Fibroblast of lung (primary cell): ENCODE data around the gene ZNF219.

ENCODE experiments used
- EZH2 ChIP-seq: IDR thresholded peaks from 2 replicates; pipeline ENCODE4 v1.5.1; 2012; ENCODE audit warnings: low read length, control low read depth, mild to moderate bottlenecking; ENCODE audit errors: missing control alignments
- TF ChIP-seq, protein P1 (sequence below), 2 donors: IDR thresholded peaks in 1 of 2; conservative IDR thresholded peaks in 1 of 2; 1 replicate in 1 of 2; 2 replicates in 1 of 2; pipeline ENCODE4 v1.5.1; 2011 to 2012; ENCODE audit warnings: low read length in 2 of 2, control low read depth in 1 of 2, inconsistent platforms in 1 of 2, low read depth in 1 of 2, mild to moderate bottlenecking in 1 of 2

DNA sequence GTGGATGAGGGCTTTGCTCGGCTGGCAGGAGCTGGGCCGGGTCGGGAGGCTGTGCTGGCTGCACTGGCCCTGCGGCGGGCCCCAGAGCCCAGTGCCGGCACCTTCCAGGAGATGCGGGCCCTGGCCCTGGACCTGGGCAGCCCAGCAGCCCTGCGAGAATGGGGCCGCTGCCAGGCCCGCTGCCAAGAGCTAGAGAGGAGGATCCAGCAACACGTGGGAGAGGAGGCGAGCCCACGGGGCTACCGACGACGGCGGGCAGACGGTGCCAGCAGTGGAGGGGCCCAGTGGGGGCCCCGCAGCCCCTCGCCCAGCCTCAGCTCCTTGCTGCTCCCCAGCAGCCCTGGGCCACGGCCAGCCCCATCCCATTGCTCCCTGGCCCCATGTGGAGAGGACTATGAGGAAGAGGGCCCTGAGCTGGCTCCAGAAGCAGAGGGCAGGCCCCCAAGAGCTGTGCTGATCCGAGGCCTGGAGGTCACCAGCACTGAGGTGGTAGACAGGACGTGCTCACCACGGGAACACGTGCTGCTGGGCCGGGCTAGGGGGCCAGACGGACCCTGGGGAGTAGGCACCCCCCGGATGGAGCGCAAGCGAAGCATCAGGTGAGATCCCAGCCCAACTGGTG, 16.8 kb downstream of the ZNF219 start:
- TF ChIP-seq, protein P1, sequence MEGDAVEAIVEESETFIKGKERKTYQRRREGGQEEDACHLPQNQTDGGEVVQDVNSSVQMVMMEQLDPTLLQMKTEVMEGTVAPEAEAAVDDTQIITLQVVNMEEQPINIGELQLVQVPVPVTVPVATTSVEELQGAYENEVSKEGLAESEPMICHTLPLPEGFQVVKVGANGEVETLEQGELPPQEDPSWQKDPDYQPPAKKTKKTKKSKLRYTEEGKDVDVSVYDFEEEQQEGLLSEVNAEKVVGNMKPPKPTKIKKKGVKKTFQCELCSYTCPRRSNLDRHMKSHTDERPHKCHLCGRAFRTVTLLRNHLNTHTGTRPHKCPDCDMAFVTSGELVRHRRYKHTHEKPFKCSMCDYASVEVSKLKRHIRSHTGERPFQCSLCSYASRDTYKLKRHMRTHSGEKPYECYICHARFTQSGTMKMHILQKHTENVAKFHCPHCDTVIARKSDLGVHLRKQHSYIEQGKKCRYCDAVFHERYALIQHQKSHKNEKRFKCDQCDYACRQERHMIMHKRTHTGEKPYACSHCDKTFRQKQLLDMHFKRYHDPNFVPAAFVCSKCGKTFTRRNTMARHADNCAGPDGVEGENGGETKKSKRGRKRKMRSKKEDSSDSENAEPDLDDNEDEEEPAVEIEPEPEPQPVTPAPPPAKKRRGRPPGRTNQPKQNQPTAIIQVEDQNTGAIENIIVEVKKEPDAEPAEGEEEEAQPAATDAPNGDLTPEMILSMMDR (conservative IDR thresholded peaks at IDR 0.05 in 1 of 2, IDR thresholded peaks at IDR 0.05 in 1 of 2; ENCODE audit: low read depth in 1 of 2, low read length in 2 of 2): no peak
- no peak for TF ChIP-seq EZH2
